Mesothelial cell of epicardium (in vitro differentiated cells): ENCODE data around the gene GIMAP8. TPM values are rescaled to one million over a fixed set of nuclear protein-coding genes. Genes with fewer than 3 reads are reported as not detected.
"Not testable (repeated sequence)": the region's sequence is repeated elsewhere in the genome, so short reads cannot be mapped to it uniquely, and the experiment has no call there.

Experiments used
- DNase-seq, 2 experiments: peaks; one replicate each; pipeline ENCODE4 v3.0.0; 2021; ENCODE audit warnings: low spot score in 2 of 2; ENCODE audit not compliant: unreplicated experiment in 2 of 2
- H3K27ac Mint-ChIP-seq: 2 replicates; pipeline ENCODE4 v1.8.0; 2021; ENCODE audit warnings: mixed read lengths
- H3K27me3 Mint-ChIP-seq: 2 replicates; pipeline ENCODE4 v1.8.0; 2021; ENCODE audit warnings: low read depth, mixed read lengths
- H3K36me3 Mint-ChIP-seq: 2 replicates; pipeline ENCODE4 v1.8.0; 2021; ENCODE audit warnings: mixed read lengths
- H3K4me1 Mint-ChIP-seq: 2 replicates; pipeline ENCODE4 v1.8.0; 2021; ENCODE audit warnings: mixed read lengths
- H3K4me3 Mint-ChIP-seq: 2 replicates; pipeline ENCODE4 v1.8.0; 2021; ENCODE audit warnings: mild to moderate bottlenecking, moderate library complexity, mixed read lengths
- H3K9me3 Mint-ChIP-seq: 2 replicates; pipeline ENCODE4 v1.8.0; 2021; ENCODE audit warnings: mixed read lengths
- total RNA-seq: library from RNA; stranded (reverse); gene quantifications from 3 replicates; pipeline ENCODE4 v1.2.1, GENCODE V29; 2021
- TF ChIP-seq, protein P1 (sequence below): fragments of 200-600 bp; sonication (generic); IDR thresholded peaks from one replicate; pipeline ENCODE4 v1.5.0; 2021; ENCODE audit warnings: antibody characterized with exemption; ENCODE audit not compliant: unreplicated experiment

Gene GIMAP8
- total RNA-seq, 1 donor from 2014 or later = not detected

DNA sequence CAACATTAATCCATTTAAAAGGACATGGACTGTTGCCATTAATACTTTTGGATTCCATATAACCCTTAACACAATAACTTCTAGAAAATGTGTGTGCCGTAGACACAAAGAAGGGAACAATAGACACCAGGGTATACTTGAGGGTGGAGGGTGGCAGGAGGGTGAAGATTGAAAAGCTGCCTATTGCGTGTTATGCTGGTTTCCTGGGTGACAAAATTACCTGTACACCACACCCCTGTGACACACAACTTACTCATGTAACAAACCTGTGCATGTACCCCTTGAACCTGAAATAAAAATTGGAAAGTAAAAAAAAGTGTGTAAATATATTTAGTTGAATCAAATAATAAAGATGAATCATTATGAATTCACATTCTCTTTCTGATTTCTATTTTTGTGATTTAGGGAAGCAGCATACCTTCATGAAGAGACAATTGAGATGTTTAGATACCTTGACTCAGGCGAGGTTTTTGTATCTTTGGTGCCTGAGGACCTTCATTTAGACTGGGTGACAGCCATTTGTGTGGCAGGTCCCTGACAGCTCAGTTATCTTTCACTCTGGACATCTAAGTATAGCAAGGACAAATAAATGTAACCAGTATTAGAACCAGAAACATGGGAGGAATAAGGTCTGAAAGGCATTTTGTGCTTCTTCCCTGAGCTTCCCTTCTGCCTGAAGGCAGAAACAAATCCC, 28.7 kb downstream of the GIMAP8 start:
- Mint-ChIP-seq H3K27me3 (peaks cover 22% of the 10 kb centered on the region), H3K4me3 (no peak overlapping the region), H3K27ac (no peak overlapping the region), H3K36me3 (no peaks in the 10 kb centered on the region), H3K4me1 (no peaks in the 10 kb centered on the region), H3K9me3 (peaks cover 13% of the 10 kb centered on the region)
- TF ChIP-seq, protein P1, sequence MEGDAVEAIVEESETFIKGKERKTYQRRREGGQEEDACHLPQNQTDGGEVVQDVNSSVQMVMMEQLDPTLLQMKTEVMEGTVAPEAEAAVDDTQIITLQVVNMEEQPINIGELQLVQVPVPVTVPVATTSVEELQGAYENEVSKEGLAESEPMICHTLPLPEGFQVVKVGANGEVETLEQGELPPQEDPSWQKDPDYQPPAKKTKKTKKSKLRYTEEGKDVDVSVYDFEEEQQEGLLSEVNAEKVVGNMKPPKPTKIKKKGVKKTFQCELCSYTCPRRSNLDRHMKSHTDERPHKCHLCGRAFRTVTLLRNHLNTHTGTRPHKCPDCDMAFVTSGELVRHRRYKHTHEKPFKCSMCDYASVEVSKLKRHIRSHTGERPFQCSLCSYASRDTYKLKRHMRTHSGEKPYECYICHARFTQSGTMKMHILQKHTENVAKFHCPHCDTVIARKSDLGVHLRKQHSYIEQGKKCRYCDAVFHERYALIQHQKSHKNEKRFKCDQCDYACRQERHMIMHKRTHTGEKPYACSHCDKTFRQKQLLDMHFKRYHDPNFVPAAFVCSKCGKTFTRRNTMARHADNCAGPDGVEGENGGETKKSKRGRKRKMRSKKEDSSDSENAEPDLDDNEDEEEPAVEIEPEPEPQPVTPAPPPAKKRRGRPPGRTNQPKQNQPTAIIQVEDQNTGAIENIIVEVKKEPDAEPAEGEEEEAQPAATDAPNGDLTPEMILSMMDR = no peak
- DNase-seq = no peak

DNA sequence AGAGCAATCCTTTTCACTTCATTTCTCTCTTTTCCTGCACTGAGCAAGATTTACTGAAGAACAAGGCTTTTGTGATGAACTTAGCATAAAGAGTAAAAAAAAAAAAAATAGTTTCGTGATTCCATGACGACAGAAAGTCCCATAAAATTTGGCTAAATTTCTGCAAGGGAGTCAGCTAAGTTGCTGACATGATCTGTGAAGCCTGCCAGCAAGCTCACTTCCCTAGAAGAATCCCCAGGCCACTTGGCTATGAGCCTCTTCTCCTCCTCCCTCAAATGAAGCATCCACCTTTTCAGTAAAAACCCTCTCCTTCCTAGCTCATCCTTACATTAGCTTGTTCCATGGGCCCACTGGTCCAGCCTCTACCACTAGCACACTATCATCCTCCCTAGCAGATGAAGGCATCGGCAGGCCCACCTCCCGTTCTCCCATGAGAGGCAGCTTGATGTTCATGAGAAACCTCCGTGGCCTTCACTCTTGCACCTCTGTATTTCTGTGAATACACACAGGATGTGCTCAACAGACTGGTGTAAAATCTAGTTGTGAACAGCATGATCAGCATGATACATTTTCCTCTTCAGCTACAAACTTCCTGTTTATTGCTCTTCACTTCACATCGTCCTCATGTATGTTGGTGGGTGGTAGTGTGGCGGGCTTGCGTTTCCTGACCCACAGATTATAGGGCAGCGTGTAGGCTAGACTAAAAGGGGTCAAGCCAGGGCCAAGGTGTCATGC, 30.9 kb downstream of the GIMAP8 start:
- Mint-ChIP-seq H3K27me3 (peaks cover 13% of the 10 kb centered on the region), H3K36me3 (no peaks in the 10 kb centered on the region), H3K27ac (no peak overlapping the region), H3K4me1 (no peaks in the 10 kb centered on the region), H3K4me3 (no peak overlapping the region), H3K9me3 (peaks cover 3% of the 10 kb centered on the region)
- TF ChIP-seq, protein P1 = no peak
- DNase-seq = no peak

DNA sequence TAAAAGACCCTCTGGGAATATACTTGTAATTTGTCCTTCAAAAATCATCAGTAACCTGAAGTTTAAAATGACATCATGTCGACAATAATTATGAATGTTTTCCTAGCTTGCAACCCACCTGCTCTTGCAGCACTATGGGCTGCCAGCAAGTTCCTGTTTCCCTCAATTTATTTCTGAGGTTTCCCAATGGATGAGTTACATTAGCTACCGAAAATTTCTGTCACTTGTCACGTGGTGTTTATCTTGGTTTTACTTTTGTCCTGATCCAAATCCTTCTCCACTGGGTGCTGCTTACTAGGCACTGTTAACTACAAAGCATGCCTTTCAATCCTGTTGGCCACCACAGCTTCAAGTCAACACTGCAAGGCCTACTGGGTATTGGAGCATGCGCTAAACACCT, 31.5 kb downstream of the GIMAP8 start:
- TF ChIP-seq, protein P1 = no peak
- DNase-seq = no peak
- H3K36me3 Mint-ChIP-seq = no peaks in the 10 kb centered on the region
- peaks cover 15% of the 10 kb centered on the region for H3K27me3 Mint-ChIP-seq
- no peaks in the 10 kb centered on the region for H3K4me1 Mint-ChIP-seq
- no peak overlapping the region for H3K27ac Mint-ChIP-seq
- H3K9me3 Mint-ChIP-seq = no peaks in the 10 kb centered on the region
- H3K4me3 Mint-ChIP-seq = no peak overlapping the region

DNA sequence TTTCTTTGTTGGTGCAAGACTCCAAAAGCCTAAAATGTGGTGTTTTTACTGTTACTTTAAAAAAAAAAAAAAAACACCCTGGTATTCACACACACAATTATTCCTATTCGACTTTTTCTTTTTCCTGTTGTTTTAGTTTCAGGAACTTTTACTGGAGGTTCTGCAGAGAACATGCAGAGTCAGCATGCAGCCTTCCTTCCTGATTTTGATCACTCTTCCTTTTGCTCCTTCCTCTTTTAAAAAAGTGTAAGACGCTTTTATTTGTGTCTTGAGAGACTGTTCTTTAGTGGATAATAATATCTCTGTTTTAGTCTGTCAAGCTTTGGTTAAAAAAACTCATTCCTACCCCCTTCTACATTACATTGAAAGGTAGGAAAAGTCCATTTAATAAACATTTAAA, 33.1 kb downstream of the GIMAP8 start:
- H3K4me1 Mint-ChIP-seq, DNase-seq, H3K9me3 Mint-ChIP-seq, H3K4me3 Mint-ChIP-seq, H3K27ac Mint-ChIP-seq, H3K36me3 Mint-ChIP-seq: not testable (repeated sequence)
- peaks cover 12% of the 10 kb centered on the region for H3K27me3 Mint-ChIP-seq

DNA sequence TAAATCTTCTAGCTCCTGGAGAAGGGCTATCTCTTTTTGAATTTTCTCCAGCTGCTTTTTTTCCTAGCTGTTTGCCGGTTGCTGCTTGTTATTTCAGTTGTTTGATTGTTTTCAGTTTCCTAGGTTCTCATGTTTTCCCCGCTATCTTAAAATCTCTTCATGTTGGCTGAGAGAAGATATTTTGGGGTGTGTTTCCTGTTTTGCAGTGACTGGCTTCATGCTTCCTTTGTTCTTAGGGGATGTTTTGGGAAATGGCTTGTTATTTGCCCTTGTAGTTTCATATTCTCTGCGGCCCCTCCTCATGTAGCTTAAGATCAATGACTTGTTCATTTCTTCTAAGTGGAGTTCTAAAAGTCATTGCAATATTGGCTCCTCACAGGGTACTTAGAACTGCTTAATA, 33.6 kb downstream of the GIMAP8 start:
- H3K9me3 Mint-ChIP-seq, DNase-seq: not testable (repeated sequence)
- H3K27me3 Mint-ChIP-seq = peaks cover 12% of the 10 kb centered on the region

DNA sequence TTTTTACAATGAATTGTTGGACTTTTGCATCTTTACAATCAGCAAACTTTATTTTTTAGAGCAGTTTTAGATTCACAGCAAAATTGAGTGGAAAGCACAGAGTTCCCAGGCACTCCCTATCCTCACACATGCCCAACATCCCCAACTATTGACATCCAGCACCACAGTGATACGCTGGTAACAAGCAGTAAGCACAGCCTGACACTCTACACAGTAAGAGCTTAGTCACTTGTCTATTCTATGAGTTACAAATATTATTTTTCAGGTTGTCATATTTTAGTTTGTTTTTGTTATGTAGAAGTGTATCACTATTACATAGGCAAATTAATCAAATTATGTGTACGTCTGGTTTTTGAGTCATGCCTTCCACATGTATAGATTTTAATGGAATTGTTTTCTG, 37.2 kb downstream of the GIMAP8 start:
- H3K27me3 Mint-ChIP-seq = peaks cover 10% of the 10 kb centered on the region
- H3K36me3 Mint-ChIP-seq = no peaks in the 10 kb centered on the region
- H3K9me3 Mint-ChIP-seq = peaks cover 4% of the 10 kb centered on the region
- no peak for DNase-seq
- H3K4me1 Mint-ChIP-seq = no peaks in the 10 kb centered on the region
- H3K27ac Mint-ChIP-seq = no peak overlapping the region
- TF ChIP-seq, protein P1 = no peak
- no peak overlapping the region for H3K4me3 Mint-ChIP-seq

More for the DNA sequence above, 33.6 kb downstream of the GIMAP8 start:
- H3K4me1 Mint-ChIP-seq, H3K36me3 Mint-ChIP-seq, H3K27ac Mint-ChIP-seq, H3K4me3 Mint-ChIP-seq: not testable (repeated sequence)
